DMS114 treated with DMSO at 0.1 percent for 48 hours (cell line): ENCODE measurements around the gene HORMAD2.
"Not testable (repeated sequence)": the region's sequence is repeated elsewhere in the genome, so short reads cannot be mapped to it uniquely, and the experiment has no call there.

Experiments used
- DNase-seq: peaks from one replicate; lab custom pipeline; 2025; ENCODE audit not compliant: unreplicated experiment; lab: John Stamatoyannopoulos, UW

Gene HORMAD2

DNA sequence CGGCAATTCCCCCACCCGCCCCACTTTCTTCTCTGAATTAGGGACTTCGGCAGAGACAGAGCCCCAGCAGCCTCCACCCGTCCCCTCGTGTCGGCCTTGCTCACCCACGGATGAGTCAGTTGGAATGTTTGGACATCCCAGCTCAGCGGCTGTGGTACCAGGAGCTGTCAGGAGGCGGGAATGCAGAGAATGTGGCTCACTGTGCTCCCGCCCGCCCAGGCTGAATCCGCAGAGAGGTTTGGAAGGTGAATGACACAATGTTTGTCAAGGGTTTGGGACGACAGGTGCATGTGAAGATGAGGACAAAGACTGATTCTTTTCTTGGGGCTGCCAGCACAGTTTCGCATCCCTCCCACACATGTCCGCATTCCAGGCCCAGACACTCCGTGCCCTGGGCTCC lies 126.7 kb downstream of the HORMAD2 start:
- no peak for DNase-seq

DNA sequence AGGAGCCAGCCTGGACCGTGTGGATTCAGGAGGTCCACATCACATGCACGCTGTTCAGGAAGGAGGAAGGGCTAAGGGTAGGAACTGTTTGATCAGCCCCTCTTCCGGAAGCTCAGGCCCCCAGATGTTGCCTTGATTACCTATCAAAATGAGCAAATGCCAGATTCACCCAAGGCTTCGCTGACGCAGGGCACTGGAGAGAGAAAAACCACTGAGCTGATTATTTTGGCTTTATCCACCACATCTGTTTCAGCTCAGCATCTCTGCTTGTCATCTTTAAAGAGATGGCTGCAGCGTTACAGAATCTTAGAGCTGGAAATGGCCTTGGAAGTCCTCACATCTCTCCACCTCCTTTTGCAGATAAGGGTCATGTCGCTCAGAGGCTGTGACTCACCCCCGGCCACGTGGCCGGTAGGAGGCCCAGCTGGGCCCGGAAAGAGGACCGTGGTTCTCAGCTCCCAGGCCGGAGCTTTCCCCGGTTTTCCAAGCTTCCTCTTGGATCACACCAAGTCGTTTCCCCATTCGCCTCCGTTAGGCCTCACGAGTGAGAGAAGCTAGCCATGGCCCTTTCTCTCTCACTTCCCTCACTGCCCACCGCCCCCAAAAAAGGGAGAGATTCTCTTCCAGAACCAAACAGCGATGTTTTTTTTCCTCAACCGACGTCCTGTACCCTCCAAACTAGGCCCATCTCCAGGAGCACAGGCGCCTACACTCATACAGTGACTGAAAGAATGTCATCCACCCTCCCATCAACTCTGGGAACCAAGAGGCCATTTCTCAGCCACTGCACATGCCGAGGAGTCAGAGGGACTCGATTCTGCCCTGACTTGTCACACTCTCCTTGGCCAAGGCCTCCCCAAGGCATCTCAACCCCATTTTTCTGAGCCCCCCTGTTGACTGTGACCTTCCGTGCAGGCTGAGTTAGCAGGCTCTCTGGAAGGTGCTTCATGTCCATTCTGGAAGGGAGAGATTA lies 128.7 kb downstream of the HORMAD2 start:
- no peak for DNase-seq

DNA sequence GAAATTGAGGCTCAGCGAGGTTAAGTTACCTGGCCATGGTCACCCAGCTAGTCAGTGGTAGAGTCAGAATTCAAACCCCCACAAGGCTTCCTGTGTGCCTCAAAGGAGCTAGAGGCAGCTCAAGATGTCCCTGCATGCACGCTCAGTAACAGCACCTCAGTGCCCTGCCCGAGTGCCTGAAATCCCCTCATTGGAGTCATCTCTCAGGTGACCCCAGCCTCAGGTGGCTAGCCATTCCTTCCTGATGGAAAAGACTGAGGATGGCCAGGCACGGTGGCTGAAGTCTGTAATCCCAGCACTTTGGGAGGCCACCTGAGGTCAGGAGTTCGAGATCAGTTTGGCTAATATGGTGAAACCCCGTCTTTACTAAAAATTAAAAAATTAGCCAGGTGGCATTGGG lies 129.4 kb downstream of the HORMAD2 start:
- DNase-seq = no peak

DNA sequence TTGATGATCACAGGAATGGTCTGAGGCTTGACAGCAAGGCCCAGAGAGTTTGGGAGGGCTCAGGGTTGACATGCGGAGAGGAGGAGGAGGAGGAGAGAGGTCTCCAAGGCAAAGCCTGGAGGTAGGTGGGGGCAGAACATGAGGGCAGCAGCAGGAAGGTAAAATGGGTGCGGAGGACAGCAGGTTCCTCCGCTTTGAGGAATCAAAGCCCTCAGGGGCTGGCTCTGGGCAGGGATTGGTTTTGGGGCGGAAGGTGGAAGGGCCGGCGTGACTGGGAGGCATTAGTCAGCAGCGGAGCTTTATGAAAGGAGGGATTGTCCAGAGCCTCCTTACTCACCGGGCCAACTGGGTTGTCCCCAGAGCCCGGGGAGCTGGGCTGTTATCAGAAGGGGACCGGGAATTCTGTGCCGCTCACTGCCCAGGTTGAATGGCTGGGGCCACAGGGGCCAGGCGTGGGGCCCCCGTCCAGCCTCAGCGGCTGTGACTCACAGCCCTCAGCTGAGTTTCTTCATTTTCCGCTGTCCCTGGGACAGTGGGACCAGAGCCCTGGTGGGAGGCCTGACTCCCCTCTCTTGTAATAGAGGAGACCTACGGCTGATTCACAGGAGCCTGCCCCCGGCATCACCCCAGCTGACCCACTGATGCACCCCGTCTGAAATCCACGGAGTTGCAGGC lies 130.1 kb downstream of the HORMAD2 start:
- DNase-seq = no peak

DNA sequence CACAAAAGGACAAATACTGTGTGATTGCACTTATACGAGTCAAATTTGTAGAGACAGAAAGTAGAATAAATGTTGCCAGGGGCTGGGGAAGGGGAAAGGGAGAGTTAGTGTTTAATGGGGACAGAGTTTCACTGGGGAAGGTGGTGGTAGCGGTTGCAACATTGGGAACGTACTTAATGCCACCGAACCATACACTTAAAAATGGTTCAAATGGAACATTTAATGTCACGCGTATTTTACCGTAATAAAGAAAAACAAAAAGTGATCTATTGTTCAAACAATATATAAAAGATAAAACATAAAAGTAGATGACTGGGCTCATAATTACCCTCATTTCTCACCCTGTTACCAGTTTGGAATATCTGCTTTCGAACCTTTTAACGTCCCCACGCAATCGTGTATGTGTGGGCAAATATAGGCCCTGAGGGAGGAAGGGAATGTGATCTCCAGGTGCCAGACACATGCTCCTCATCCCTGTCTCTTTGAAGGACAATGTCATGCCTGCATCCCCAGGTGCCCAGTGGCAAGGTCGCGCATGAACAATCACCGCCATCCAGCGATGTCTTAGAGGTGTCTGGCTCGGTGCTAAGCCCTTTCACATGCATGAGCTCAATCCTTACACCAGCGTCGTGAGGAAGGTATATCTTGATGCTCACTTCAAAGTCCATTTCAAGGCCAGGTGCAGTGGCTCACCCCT lies 131.0 kb downstream of the HORMAD2 start:
- no peak for DNase-seq

DNA sequence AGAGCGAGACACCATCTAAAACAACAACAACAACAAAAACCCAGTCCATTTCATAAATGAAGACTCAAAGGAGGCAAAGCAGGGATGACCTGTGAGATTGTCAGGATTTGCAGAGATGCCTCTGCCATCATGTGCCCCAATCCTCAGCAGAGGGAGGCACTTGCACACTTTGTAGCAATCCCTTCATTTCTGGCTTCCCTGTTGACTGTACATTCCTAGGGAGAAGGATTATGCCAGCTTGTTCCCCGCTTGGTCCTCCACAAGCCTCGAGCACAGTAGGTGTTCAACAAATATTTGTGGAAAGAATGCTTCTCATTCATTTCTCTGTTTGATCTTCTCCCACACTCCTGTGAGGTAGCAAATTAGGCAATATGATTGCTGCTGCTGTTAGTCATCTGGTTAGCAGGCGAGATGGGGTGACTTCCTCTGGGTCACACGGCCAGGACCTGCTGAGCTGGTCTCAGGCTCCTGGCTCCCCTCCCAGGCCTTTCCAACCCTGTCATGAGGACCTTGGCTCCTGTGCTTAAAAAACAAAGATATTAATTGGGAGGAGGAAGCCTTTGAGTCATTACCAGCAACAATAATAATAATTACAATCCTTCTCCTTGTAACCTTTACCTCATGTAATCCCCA lies 132.2 kb downstream of the HORMAD2 start:
- no peak for DNase-seq

DNA sequence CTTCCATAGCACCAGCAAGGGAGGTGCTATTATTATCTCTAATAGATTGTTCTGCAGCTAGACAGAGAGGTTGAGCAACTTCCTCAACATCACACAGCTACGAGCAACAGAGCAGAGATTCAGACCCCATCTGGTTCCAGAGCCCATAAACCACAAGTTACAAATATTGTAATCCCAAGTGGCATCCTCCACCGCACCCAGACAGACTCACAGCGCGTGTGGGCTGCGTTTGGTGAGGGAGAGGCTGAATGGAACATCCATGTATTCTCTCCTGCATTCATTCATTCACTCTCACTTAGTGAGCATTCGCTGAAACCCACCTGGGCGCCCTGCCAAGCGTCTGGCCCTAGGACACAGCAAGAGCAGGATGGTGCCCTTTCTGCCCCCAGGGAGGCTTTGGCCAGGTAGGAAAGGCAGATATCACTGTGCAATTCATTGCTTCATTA lies 132.8 kb downstream of the HORMAD2 start:
- no peak for DNase-seq

DNA sequence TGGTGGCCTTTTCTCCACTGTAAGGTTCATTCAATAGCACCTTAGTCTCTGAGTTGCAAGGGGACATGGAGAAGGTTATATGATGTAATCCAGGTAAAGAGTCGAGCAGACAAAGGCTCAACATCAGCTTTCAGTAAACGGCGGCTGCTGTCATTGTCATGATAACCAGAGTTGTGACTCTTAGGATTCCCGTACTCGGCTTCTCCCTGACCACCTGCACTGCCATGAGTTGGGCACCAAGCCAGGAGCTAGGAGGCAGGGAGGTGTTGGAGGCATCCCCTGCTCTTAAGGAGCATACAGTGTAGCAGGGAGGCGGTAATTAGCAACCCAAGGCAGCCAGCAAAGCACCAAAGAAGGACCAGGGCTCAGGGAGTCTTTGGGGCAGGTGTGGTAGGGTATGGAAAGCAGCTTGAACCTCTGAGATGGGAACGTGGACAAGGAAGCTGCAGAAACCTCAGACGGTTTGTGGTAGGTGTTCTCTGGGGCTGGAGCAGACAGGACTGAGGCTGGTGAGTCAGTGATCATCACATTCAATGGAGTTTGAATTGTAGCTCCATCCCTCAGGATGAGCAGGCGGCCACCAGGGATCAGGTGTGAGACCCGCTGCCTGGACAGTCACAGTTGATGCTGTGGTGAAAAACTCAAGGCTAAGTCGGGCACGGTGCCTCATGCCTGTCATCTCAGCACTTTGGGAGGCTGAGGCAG lies 134.6 kb downstream of the HORMAD2 start:
- no peak for DNase-seq

DNA sequence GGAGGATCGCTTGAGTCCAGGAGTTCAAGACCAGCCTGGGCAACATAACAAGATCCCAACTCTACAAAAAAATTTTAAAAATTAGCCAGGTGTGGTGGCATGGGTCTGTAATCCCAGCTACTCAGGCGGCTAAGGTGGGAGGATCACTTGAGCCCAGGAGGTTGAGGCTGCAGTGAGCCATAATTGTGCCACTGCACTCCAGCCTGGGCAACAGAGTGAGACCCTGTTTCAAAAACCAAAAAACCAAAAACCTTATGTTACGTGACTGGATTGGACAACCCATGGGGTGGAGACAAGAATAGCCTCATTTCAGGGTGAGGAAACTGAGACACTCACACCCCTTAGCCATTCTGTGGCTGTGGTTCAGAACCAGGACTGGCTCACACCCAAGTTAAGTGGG lies 136.0 kb downstream of the HORMAD2 start:
- not testable (repeated sequence) for DNase-seq

DNA sequence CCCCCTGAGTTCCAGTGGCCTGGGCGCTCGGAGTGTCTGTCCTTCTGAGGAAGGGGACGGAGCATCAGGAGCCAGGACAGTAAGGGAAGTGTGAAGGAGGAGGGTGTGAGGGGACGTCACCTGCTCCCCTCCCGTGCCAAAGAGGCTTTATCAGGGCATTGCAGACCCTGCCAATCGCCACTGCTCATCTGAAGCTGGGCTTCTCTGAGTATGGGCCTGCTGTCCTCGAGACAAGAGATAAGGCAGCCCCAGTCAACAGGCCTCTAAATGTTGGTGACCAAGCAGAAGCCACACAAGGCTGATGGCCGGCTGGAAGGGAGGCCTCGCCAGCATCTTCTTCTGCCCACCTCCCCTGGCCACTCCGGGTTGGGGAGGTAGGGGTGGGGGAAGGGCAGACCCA lies 136.4 kb downstream of the HORMAD2 start:
- no peak for DNase-seq

DNA sequence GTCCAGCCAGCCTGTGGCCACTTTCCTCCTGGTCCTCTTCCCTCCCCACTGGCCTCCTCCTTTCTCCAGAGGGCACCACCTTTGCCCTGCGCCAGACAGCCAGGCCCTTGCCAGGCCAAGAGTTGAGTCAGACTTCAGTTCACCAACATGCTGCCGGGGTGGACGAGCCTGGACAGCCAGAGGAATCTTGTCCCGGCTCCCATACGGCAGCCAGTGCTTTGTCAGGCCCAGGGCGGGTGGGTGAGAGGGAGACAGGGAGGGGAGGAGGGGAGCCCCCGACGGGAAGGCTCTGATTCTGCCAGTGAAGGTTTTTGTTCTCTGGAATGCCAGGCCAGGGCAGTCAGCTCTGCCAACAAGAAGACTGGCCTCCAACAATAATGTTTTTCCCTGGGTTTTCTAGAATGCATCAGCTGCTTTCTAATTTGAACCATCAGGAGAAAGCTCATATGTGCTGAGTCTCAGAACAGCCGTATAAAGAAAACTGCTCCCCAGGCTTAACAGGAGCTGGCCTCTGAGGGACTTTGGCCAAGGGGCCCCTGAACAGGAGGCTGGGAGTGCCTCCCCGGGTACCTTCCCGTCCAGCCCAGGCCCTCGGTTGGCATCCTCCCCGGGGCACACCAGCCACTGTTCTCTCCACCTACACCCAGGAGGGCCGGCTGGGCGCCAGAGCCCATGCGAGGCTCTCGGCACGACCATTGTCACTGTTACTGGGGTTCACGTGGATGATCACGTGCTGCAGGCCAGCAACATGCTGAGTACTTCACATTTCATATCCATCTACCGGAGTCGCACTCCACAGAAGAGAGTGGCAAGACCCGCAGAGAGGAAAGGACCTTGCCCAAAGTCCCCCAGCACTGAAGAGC lies 137.7 kb downstream of the HORMAD2 start:
- DNase-seq = no peak

DNA sequence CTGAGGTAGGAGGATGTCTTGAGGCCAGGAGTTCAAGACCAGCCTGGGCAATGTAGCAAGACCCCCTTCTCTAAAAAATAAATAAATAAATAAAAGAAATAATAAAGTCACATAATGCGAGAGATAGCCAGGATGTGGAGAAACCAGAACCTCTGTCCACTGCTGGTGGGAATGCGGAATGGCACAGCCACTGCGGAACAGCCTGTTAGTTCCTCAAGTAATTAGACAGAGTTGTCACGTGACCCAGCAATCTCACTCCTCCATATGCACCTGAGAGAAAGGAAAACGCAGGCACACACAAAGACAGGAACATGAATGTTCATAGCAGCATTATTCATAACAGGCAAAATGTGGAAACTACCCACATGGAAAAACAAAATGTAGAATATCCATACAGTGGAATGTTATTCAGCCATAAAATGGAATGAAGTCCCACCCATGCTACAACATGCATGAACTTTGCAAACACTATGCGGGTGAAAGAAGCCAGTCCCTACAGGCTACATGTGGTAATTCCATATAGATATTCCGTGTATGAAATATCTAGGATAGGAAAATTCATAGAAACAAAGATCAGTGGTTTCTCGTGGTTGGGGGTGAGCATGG lies 138.9 kb downstream of the HORMAD2 start:
- no peak for DNase-seq

DNA sequence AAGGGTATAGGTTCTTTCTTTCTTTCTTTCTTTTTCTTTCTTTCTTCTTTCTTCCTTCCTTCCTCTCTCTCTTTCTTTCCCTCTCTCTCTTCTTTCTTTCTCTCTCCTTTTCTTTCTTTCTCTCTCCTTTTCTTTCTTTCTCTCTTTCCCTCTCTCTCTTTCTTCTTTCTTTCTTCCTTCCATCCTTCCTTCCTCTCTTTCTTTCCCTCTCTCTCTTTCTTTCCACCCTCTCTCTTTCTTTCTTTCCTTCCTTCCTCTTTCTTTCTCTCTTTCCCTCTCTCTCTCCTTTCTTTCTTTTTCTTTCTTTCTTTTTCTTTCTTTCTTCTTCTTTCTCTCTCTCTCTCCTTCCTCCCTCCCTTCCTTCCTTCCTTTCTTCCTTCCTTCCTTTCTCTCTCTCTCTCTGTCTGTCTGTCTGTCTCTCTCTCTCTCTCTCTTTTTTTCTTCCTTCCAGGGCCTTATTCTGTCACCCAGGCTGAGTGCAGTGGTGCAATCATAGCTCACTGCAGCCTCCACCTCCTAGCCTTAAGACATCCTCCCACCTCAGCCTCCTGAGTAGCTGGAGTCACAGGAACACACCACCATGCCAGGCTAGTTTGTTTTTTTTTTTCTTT lies 139.5 kb downstream of the HORMAD2 start:
- no peak for DNase-seq

DNA sequence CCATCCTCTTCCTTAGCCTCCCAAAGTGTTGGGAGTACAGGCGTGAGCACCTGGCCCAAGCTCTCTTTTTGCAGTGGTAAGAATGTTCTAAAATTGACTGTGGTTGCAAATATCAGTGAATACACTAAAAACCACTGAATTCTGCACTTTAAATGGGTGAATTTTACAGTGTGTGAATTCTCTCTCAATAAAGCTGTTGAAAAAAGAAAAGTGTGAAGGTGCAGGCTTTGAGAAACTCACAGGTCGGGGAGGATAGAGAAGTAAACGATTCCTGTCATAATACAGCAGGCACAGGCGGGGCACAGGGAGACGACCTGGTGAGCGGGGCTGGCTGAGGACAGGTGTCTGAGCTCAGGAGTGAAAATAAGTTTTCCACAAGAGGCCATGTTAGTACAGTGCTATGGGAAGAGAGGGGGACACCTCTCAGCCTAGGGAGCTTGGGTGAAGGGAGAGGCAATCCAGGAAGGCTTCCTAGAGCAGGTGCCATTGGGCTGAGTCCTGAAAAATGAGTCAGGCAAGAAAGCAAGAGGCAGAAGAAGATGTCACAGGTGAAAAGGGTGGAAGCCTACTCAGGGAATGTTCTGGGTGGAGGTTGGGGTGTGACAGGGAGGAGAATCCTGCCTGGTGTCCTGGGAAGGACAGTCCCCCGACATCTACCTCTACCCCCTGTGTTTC lies 140.2 kb downstream of the HORMAD2 start:
- no peak for DNase-seq

DNA sequence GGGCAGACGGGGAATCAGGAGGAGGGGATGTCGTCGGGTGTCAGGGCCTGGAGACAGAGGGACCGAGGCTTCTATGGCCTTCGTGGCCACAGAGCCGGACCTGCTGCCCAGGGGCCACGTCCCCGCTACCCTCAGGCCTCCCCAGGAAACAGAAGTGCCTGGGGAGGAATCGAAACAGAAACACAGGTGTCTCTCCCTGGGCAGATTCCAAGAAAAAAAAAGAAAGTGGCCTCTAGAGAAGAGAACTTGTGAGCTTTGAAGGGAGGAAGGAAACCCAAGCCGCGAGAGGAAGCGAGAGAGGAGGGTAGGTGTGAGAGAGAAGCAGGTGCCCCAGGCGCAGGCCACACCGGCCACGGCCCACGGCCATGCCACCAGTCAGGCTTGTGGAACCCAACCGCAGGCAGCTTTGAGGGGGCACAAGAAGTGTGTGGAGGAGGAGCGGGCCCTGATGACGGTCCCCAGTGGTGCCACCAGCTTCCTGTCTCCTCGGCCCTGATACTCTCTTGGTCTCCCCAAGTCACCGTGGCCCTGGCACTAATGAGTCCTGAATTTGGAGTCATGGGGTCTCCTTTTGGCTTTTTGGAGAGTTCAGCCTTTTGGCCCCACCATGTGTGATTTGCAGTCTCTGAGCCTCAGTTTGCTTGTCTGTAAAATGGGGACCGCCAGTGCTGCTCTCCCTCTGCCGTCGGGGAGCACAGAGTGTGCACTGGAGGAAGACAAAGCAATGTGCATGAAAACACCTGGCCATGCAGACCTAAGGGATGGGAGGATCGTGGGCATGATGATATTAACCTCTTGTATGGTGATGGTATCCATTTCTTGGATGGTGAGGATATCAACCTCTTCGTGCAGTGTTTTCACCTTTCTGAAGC lies 141.1 kb downstream of the HORMAD2 start:
- DNase-seq = no peak

DNA sequence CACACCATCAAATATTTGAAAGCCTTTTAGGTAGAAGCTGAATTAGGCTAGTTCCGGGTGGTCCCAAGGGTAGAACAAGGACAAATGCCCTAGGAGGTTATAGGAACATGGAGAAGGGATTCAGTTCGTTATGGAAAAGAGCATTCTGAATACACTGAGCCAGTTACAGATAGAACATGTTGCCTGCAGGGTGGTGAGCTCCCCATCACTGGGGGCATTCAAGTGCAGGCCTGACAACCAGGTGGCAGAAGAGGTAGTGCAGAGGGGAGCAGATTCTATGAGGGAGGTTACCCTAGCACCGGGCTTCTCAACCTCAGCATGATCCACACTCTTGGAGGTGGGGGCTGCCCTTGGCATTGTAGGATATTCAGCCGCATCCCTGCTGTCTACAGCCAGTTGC lies 142.1 kb downstream of the HORMAD2 start:
- DNase-seq = no peak

DNA sequence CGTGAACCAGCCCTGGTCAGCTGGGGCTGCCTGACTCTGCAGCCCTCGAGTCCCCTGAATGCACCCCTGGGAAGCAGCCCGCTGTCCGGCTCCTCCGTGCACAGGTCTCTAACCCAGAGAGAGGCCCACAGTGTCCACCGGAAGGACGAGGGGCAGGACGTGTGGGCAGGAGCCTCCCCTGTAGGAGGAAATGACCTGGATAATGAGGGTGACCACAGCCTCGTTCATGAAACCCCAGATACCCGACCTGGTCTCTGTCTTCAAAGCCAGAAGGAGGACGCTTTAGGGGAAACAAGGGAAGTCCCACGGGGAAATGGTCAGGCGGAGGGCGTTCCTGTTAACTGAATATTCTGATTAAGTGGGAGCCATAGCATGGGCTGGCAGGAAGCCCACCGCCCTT lies 143.0 kb downstream of the HORMAD2 start:
- no peak for DNase-seq
